DMS79 (cell line): ENCODE results near the gene GRM3.
"Not testable (repeated sequence)": the region's sequence is repeated elsewhere in the genome, so short reads cannot be mapped to it uniquely, and the experiment has no call there.

ENCODE experiments used
- DNase-seq: peaks from one replicate; lab custom pipeline; 2025; lab: John Stamatoyannopoulos, UW

Gene GRM3

GRCh38 chr7:86643561-86644281, at the start of gene GRM3:
Gene GRM3, plus strand, starts transcription at chr7:86643909. Its CDS starts 121,237 bp downstream, at chr7:86765146.
- DNase-seq = no peak

DNA sequence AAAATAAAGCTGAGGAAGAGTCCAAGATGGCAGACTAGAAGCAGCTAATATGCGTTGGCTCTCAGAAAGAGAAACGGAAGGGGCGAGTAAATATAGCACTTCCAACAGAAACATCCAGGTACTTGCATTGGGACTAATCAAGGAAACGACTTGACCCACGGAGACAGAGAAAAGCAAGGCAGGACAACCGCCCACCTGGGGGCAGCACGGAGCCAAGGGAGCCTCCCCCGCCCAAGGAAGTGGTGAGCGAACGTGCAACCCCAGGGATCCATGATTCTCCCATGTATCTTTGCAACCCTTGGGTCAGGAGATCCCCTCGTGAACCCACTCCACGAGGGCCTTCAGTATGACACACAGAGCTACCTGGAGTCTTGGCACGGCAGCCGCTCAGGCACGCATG, 45.4 kb upstream of the GRM3 start:
- no peak for DNase-seq

GRCh38 chr7:86598721-86599120, 45.0 kb upstream of the GRM3 start:
- DNase-seq = no peak

DNA sequence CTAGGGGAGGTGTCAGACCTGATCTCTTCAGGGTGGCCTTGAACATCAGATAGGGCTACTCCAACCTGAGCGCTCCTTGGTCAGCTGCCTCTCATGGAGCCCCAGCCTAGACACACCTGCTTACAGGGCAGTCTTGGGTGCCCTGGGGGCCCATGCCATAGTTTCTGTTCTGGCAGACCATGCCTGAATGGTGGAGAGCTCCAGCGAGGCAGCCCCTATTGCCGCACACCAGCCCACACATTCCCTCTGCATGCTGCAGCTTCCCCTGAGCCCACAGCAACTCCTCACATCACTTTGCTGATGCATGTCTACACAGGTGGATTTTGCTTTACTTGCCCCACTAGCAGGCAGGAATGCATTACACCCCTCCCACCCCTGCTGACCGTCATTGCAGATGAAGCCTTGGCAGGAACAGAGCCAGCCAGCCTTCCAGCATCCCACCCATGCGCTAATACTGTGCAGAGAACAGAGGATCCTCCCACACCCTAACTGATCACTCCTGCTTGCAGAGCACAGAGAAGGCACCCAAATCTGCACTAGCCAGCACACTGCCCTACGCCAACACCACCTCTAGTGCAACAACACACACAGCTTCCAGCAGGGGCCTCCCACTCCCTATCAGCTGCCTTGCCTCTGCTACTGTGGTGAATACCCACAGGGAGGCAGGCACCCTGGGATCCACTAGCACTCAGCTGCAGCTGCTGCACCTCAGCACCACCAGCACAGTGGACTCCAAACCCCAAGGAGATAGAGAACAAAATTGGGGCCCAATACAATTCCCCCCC, 43.0 kb upstream of the GRM3 start:
- DNase-seq = no peak

DNA sequence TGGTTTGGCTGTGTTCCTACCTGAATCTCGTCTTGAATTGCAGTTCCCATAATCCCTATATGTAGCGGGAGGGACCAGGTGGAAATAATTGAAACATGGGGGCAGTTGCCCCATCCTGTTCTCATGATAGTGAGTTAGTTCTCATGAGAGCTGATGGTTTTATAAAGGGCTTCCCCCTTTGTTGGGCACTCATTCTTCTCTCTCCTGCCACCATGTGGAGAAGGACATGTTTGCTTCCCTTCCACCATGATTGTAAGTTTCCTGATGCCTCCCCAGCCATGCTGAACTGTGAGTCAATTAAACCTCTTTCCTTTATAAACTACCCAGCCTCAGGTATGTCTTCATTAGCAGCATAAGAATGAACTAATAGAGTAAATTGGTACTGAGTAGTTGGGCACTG, 28.0 kb upstream of the GRM3 start:
- DNase-seq = not testable (repeated sequence)

DNA sequence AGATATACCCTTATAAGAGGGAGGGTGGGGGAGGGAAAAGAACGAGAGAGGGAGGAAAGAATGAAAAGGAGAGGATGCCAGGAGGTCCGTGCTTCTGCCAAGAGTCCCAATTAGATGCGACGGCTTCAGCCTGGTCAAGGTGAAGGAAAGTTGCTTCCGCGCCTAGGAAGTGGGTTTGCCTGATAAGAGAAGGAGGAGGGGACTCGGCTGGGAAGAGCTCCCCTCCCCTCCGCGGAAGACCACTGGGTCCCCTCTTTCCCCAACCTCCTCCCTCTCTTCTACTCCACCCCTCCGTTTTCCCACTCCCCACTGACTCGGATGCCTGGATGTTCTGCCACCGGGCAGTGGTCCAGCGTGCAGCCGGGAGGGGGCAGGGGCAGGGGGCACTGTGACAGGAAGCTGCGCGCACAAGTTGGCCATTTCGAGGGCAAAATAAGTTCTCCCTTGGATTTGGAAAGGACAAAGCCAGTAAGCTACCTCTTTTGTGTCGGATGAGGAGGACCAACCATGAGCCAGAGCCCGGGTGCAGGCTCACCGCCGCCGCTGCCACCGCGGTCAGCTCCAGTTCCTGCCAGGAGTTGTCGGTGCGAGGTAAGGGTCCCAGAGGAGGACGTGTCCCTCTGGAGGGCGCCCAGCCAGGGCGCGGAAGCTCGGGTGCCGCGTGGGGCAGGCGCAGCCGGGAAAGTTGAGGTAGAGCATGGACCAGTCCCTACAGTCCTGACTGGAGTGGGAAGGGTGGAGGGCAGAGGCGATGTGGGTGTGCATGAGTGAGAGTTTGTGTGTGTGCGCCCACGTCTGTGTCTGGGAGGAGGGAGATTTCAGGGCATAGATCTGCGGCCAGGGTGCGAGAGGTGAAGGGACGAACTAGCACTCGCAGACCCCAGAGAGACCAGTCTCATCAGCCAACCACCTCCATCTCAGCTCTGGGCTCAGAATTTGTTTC, 844 bp downstream of the GRM3 start:
- DNase-seq = no peak

- DNase-seq = no peak
Observed at GRCh38 chr7:86645225-86645608, 1.5 kb downstream of the GRM3 start.

GRCh38 chr7:86645676-86646276, 2.1 kb downstream of the GRM3 start:
- no peak for DNase-seq

DNA sequence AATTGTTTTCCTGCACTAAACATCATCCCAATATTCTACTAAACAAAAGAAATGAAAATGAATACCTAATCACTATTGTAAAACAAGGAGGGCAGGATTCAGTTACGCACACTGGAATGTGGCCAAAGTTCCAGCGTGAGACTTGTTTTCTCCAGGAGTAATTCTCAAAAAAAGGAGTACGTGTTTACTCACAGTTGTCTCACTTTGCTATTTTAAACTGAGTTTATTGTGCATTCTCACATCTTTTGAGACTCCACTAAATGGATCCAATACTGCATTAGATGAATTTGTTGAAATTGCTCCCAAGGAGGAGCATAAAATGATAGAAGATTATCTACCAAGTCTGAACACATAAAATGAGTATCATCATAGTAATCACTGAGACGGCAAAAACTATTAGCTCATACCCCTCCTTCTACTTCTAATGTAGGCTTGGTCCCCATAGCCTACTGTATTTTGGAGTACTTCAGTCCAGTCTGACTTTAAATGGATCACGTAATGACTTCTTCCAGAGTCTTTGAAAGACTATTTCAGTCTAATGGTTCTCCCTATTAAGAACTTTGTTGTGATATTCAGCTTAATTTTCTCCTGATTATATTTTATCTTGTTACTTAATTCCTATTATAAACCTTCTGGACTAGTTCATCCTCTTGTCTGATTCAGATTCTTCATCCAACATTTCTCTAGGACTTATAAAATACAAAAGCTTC, 3.8 kb downstream of the GRM3 start:
- no peak for DNase-seq

- DNase-seq = no peak
Observed at GRCh38 chr7:86648169-86648568, 4.5 kb downstream of the GRM3 start.

GRCh38 chr7:86653919-86654659, 10.4 kb downstream of the GRM3 start:
- DNase-seq = no peak

DNA sequence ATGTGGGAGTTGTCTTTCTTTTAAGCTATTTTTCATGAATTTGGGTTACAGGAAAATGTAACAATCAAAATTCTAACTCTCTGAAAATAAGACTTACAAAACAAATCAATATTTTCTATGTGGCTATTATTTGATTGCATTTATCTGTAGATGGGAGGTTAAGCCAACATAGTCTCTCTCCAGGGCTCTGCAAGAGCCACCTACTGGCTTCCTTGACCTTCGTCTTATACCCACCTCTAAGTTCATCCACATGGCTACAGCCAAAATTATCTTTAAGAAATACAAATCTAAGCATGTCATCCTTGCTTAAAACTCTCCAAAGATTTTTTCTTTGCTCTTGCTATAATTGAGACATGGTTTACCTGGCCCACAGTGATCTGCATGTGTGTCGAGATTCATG, 14.2 kb downstream of the GRM3 start:
- DNase-seq = no peak

DNA sequence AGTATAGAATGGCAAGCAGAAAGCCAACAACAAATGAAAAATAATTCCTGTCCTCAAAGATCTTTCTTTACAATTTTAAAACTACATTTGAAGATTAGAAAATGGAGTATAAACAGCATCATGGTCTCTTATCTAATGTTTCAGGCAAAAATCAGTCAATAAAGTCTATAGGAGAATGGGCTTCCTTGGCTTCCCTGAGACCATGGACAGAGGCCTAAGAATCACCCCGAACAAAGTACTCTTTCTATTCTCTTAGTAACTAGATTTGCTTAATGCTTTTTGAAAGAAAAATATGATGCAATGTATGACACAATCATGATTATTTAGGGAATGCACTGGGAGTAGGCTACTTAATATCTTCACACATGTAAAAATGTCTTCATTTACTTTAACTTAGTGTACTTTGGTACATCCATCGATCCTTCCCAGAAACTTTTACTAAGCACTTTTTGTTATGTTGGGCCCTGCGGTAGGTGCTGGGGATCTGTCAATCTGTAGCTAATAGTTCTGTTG, 17.3 kb downstream of the GRM3 start:
- no peak for DNase-seq

- no peak for DNase-seq
Observed at GRCh38 chr7:86664486-86664885, 20.8 kb downstream of the GRM3 start.

- no peak for DNase-seq
Observed at GRCh38 chr7:86664991-86665390, 21.3 kb downstream of the GRM3 start.

DNA sequence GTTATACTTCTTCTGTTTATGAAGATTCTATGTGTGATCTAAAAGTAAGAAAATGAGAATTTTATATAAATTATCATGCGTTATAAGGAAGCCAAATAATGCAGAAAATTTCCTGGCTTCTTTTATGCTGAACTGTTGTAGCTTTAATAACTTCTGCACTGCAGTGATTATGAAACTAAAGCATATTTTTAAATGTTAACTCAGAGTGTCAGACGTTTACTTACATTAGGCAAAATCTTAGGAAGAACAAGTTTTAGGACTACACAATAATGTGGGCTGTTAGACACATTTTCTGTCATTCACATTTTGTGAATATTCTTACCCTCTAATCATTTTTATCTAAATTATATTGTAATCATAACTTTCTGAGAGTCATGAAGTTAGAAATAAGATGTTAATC, 22.0 kb downstream of the GRM3 start:
- DNase-seq = no peak

- DNase-seq = no peak
Observed at GRCh38 chr7:86667732-86668131, 24.0 kb downstream of the GRM3 start.

- DNase-seq = no peak
Observed at GRCh38 chr7:86668315-86668714, 24.6 kb downstream of the GRM3 start.

- no peak for DNase-seq
Observed at GRCh38 chr7:86687831-86688230, 44.1 kb downstream of the GRM3 start.

- no peak for DNase-seq
Observed at GRCh38 chr7:86689363-86689762, 45.7 kb downstream of the GRM3 start.
